BLaER1 treated with 17β-estradiol and CSF1 and Interleukin-3, amounts not matched to agents 10 nM and 100 nM (cell line): ENCODE data around the gene USP17L18.
"Not testable (repeated sequence)": the region's sequence is repeated elsewhere in the genome, so short reads cannot be mapped to it uniquely, and the experiment has no call there.

ENCODE experiments used
- H3K27ac ChIP-seq, 11 experiments: shearing (Covaris generic); formaldehyde crosslinking; 2 replicates each; pipeline ENCODE4 v1.8.1; 2022
- H3K27me3 ChIP-seq, 11 experiments: shearing (Covaris generic); formaldehyde crosslinking; 2 replicates each; pipeline ENCODE4 v1.8.1; 2022
- H3K36me3 ChIP-seq, 11 experiments: shearing (Covaris generic); formaldehyde crosslinking; 2 replicates each; pipeline ENCODE4 v1.8.1; 2022
- H3K4me1 ChIP-seq, 10 experiments: shearing (Covaris generic); formaldehyde crosslinking; 2 replicates each; pipeline ENCODE4 v1.8.1; 2022
- H3K4me2 ChIP-seq, 11 experiments: shearing (Covaris generic); formaldehyde crosslinking; 2 replicates each; pipeline ENCODE4 v1.8.1; 2022
- H3K4me3 ChIP-seq, 10 experiments: shearing (Covaris generic); formaldehyde crosslinking; 2 replicates each; pipeline ENCODE4 v1.8.1; 2022
- H3K9ac ChIP-seq, 11 experiments: shearing (Covaris generic); formaldehyde crosslinking; 2 replicates each; pipeline ENCODE4 v1.8.1; 2022
- H3K9me3 ChIP-seq, 11 experiments: shearing (Covaris generic); formaldehyde crosslinking; replicated peaks in 1 of 11; 2 replicates each; pipeline ENCODE4 v1.8.1; 2022
- H4K20me1 ChIP-seq, 11 experiments: shearing (Covaris generic); formaldehyde crosslinking; 2 replicates each; pipeline ENCODE4 v1.8.1; 2022

USP17L18 gene, protein sequence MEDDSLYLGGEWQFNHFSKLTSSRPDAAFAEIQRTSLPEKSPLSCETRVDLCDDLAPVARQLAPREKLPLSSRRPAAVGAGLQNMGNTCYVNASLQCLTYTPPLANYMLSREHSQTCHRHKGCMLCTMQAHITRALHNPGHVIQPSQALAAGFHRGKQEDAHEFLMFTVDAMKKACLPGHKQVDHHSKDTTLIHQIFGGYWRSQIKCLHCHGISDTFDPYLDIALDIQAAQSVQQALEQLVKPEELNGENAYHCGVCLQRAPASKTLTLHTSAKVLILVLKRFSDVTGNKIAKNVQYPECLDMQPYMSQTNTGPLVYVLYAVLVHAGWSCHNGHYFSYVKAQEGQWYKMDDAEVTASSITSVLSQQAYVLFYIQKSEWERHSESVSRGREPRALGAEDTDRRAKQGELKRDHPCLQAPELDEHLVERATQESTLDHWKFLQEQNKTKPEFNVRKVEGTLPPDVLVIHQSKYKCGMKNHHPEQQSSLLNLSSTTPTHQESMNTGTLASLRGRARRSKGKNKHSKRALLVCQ

GRCh38 chr4:9247953-9248680, at the start of gene USP17L18:
Gene USP17L18 (plus strand): TSS chr4:9248630. CDS start chr4:9248630, 0 bp downstream.
- H3K9me3 ChIP-seq, H3K4me2 ChIP-seq, H3K36me3 ChIP-seq, H3K9ac ChIP-seq, H4K20me1 ChIP-seq, H3K27ac ChIP-seq, H3K27me3 ChIP-seq, H3K4me1 ChIP-seq, H3K4me3 ChIP-seq: not testable (repeated sequence)

- not testable (repeated sequence) for H3K9ac ChIP-seq, H3K36me3 ChIP-seq, H4K20me1 ChIP-seq, H3K4me1 ChIP-seq, H3K4me3 ChIP-seq, H3K27me3 ChIP-seq, H3K4me2 ChIP-seq, H3K27ac ChIP-seq, H3K9me3 ChIP-seq
Measured at GRCh38 chr4:9210357-9210756, 38.1 kb upstream of the USP17L18 start, which contains the start of gene USP17L10. Gene USP17L10 (plus strand): TSS chr4:9210657. CDS start chr4:9210657, 0 bp downstream.

GRCh38 chr4:9214701-9215100, 33.7 kb upstream of the USP17L18 start:
- H3K4me1 ChIP-seq, H3K4me3 ChIP-seq, H3K9ac ChIP-seq, H3K27me3 ChIP-seq, H3K27ac ChIP-seq, H3K36me3 ChIP-seq, H3K9me3 ChIP-seq, H4K20me1 ChIP-seq, H3K4me2 ChIP-seq: not testable (repeated sequence)

GRCh38 chr4:9215105-9215504, 33.3 kb upstream of the USP17L18 start, which contains the start of gene USP17L11:
Gene USP17L11 (plus strand): TSS chr4:9215405. CDS start chr4:9215405, 0 bp downstream.
- H3K27ac ChIP-seq, H3K36me3 ChIP-seq, H3K4me1 ChIP-seq, H3K4me3 ChIP-seq, H4K20me1 ChIP-seq, H3K4me2 ChIP-seq, H3K9ac ChIP-seq, H3K27me3 ChIP-seq, H3K9me3 ChIP-seq: not testable (repeated sequence)

- H3K4me3 ChIP-seq, H4K20me1 ChIP-seq, H3K27me3 ChIP-seq, H3K4me1 ChIP-seq, H3K27ac ChIP-seq, H3K36me3 ChIP-seq, H3K9me3 ChIP-seq, H3K9ac ChIP-seq, H3K4me2 ChIP-seq: not testable (repeated sequence)
Measured at GRCh38 chr4:9219852-9220251, 28.6 kb upstream of the USP17L18 start, which contains the start of gene USP17L12. Gene USP17L12 (plus strand): TSS chr4:9220152. CDS start chr4:9220152, 0 bp downstream.

DNA sequence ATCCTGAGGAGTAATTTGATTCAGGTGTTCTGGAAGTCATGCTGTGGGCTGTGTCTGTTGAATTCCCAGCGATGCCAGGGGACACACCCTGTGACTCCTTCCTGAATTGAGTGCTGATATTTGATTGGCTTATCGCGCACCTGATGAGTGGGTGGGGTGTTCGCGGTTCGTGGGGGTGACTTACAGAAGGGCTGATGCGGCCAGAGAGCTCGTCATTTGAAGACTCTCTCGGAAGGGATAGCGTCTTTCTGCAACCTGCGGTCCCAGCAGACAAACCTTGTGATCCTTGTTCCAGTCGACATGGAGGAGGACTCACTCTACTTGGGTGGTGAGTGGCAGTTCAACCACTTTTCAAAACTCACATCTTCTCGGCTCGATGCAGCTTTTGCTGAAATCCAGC, 23.8 kb upstream of the USP17L18 start, which contains the start of gene USP17L13:
Gene USP17L13 (plus strand): TSS at position 301 of the 400 bp plus-strand sequence. CDS start 0 bp downstream, at position 301.
- H3K4me3 ChIP-seq, H4K20me1 ChIP-seq, H3K9ac ChIP-seq, H3K4me2 ChIP-seq, H3K27ac ChIP-seq, H3K36me3 ChIP-seq, H3K9me3 ChIP-seq, H3K4me1 ChIP-seq, H3K27me3 ChIP-seq: not testable (repeated sequence)

GRCh38 chr4:9230249-9230648, 18.2 kb upstream of the USP17L18 start:
- H3K4me2 ChIP-seq, H3K4me3 ChIP-seq, H3K27ac ChIP-seq, H4K20me1 ChIP-seq, H3K36me3 ChIP-seq, H3K27me3 ChIP-seq, H3K4me1 ChIP-seq, H3K9me3 ChIP-seq, H3K9ac ChIP-seq: not testable (repeated sequence)

DNA sequence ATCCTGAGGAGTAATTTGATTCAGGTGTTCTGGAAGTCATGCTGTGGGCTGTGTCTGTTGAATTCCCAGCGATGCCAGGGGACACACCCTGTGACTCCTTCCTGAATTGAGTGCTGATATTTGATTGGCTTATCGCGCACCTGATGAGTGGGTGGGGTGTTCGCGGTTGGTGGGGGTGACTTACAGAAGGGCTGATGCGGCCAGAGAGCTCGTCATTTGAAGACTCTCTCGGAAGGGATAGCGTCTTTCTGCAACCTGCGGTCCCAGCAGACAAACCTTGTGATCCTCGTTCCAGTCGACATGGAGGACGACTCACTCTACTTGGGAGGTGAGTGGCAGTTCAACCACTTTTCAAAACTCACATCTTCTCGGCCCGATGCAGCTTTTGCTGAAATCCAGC, 14.3 kb upstream of the USP17L18 start, which contains the start of gene USP17L15:
Gene USP17L15 (plus strand): TSS at position 301 of the 400 bp plus-strand sequence. CDS start 0 bp downstream, at position 301.
- H3K9me3 ChIP-seq, H3K4me3 ChIP-seq, H3K9ac ChIP-seq, H3K4me2 ChIP-seq, H3K27me3 ChIP-seq, H3K4me1 ChIP-seq, H3K36me3 ChIP-seq, H4K20me1 ChIP-seq, H3K27ac ChIP-seq: not testable (repeated sequence)

DNA sequence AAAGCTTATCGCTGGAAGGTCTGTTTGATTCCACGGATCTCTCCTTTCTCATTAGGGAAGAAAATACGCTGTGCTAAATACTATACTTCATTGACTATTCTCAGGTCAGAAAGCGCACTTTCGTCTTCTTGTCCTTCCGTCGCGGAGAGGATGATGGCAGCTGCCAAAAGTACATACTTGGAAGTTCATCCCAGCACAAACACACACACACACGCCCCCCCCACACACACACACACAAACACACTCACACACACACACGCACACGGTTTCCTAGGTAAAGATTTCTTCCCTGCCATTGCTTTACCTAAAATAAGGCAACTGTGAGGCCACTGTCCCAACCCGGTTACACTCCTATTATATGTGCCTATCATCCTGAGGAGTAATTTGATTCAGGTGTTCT, 10.0 kb upstream of the USP17L18 start:
- not testable (repeated sequence) for H3K4me3 ChIP-seq, H3K27me3 ChIP-seq

DNA sequence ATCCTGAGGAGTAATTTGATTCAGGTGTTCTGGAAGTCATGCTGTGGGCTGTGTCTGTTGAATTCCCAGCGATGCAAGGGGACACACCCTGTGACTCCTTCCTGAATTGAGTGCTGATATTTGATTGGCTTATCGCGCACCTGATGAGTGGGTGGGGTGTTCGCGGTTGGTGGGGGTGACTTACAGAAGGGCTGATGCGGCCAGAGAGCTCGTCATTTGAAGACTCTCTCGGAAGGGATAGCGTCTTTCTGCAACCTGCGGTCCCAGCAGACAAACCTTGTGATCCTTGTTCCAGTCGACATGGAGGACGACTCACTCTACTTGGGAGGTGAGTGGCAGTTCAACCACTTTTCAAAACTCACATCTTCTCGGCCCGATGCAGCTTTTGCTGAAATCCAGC, 4.9 kb upstream of the USP17L18 start, which contains the start of gene USP17L17:
Gene USP17L17 (plus strand): TSS at position 301 of the 400 bp plus-strand sequence. CDS start 0 bp downstream, at position 301.
- not testable (repeated sequence) for H3K27me3 ChIP-seq, H3K36me3 ChIP-seq

More for the DNA sequence above, 10.0 kb upstream of the USP17L18 start:
- not testable (repeated sequence) for H3K4me1 ChIP-seq, H3K9ac ChIP-seq, H3K9me3 ChIP-seq, H3K36me3 ChIP-seq, H3K27ac ChIP-seq, H3K4me2 ChIP-seq, H4K20me1 ChIP-seq

DNA sequence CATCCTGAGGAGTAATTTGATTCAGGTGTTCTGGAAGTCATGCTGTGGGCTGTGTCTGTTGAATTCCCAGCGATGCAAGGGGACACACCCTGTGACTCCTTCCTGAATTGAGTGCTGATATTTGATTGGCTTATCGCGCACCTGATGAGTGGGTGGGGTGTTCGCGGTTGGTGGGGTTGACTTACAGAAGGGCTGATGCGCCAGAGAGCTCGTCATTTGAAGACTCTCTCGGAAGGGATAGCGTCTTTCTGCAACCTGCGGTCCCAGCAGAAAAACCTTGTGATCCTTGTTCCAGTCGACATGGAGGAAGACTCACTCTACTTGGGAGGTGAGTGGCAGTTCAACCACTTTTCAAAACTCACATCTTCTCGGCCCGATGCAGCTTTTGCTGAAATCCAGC, 4.6 kb downstream of the USP17L18 start, which contains the start of gene USP17L19:
Gene USP17L19 (plus strand): TSS at position 301 of the 400 bp plus-strand sequence. CDS start 0 bp downstream, at position 301.
- not testable (repeated sequence) for H3K36me3 ChIP-seq, H3K4me2 ChIP-seq, H3K9me3 ChIP-seq, H3K27me3 ChIP-seq, H3K4me3 ChIP-seq, H3K27ac ChIP-seq, H4K20me1 ChIP-seq, H3K9ac ChIP-seq, H3K4me1 ChIP-seq

More for the DNA sequence above, 4.9 kb upstream of the USP17L18 start, which contains the start of gene USP17L17:
- not testable (repeated sequence) for H3K27ac ChIP-seq, H3K4me1 ChIP-seq, H3K9me3 ChIP-seq, H3K9ac ChIP-seq, H4K20me1 ChIP-seq, H3K4me2 ChIP-seq, H3K4me3 ChIP-seq

DNA sequence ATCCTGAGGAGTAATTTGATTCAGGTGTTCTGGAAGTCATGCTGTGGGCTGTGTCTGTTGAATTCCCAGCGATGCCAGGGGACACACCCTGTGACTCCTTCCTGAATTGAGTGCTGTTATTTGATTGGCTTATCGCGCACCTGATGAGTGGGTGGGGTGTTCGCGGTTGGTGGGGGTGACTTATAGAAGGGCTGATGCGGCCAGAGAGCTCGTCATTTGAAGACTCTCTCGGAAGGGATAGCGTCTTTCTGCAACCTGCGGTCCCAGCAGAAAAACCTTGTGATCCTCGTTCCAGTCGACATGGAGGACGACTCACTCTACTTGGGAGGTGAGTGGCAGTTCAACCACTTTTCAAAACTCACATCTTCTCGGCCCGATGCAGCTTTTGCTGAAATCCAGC, 9.4 kb downstream of the USP17L18 start, which contains the start of gene USP17L20:
Gene USP17L20 (plus strand): TSS at position 301 of the 400 bp plus-strand sequence. CDS start 0 bp downstream, at position 301.
- H3K4me1 ChIP-seq, H3K9me3 ChIP-seq, H3K27ac ChIP-seq, H3K4me3 ChIP-seq, H3K9ac ChIP-seq, H3K36me3 ChIP-seq, H3K27me3 ChIP-seq, H3K4me2 ChIP-seq, H4K20me1 ChIP-seq: not testable (repeated sequence)

DNA sequence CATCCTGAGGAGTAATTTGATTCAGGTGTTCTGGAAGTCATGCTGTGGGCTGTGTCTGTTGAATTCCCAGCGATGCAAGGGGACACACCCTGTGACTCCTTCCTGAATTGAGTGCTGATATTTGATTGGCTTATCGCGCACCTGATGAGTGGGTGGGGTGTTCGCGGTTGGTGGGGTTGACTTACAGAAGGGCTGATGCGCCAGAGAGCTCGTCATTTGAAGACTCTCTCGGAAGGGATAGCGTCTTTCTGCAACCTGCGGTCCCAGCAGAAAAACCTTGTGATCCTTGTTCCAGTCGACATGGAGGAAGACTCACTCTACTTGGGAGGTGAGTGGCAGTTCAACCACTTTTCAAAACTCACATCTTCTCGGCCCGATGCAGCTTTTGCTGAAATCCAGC, 14.1 kb downstream of the USP17L18 start, which contains the start of gene USP17L21:
Gene USP17L21 (plus strand): TSS at position 301 of the 400 bp plus-strand sequence. CDS start 0 bp downstream, at position 301.
- not testable (repeated sequence) for H3K27ac ChIP-seq, H3K4me3 ChIP-seq, H3K9me3 ChIP-seq, H3K9ac ChIP-seq, H3K4me1 ChIP-seq, H3K4me2 ChIP-seq, H3K27me3 ChIP-seq, H4K20me1 ChIP-seq, H3K36me3 ChIP-seq
